GM23338 (cell line): ENCODE results near the gene HSH2D. TPM values are rescaled to one million over a fixed set of nuclear protein-coding genes. Genes with fewer than 3 reads are reported as not detected.

Source experiments
- ATAC-seq: fragments of 200-7000 bp; cut with Tn5 transposase; 3 replicates; pipeline ENCODE4 v1.9.1; 2020
- DNase-seq: peaks from one replicate; pipeline ENCODE4 v3.0.0-alpha.2; 2015; ENCODE audit warnings: low spot score
- H2AFZ ChIP-seq: fragments of 200-600 bp; sonication (generic); 2 replicates; pipeline ENCODE4 v1.8.0; 2016; ENCODE audit warnings: antibody characterized with exemption, mild to moderate bottlenecking, moderate library complexity
- H3F3A ChIP-seq: fragments of 200-600 bp; sonication (generic); replicated peaks from 2 replicates; pipeline ENCODE4 v1.8.0; 2017; ENCODE audit warnings: antibody characterized with exemption, mixed run types, low read depth
- H3K27ac ChIP-seq: fragments of 200-600 bp; sonication (generic); 2 replicates; pipeline ENCODE4 v1.6.1; 2016; ENCODE audit warnings: low read depth
- H3K27me3 ChIP-seq: fragments of 200-600 bp; sonication (generic); 2 replicates; pipeline ENCODE4 v1.8.0; 2016; ENCODE audit warnings: mild to moderate bottlenecking, mixed run types, moderate library complexity; ENCODE audit not compliant: insufficient read depth
- H3K36me3 ChIP-seq: fragments of 200-600 bp; sonication (generic); 2 replicates; pipeline ENCODE4 v1.8.0; 2016; ENCODE audit warnings: mild to moderate bottlenecking; ENCODE audit not compliant: insufficient read depth
- H3K4me1 ChIP-seq: fragments of 200-600 bp; sonication (generic); 2 replicates; pipeline ENCODE4 v1.8.0; 2016; ENCODE audit warnings: mild to moderate bottlenecking, moderate library complexity; ENCODE audit not compliant: insufficient read depth
- H3K4me2 ChIP-seq: fragments of 200-600 bp; sonication (generic); 2 replicates; pipeline ENCODE4 v1.7.1; 2017; ENCODE audit warnings: mixed run types
- H3K4me3 ChIP-seq: fragments of 200-600 bp; sonication (generic); 2 replicates; pipeline ENCODE4 v1.6.1; 2016; ENCODE audit warnings: mixed run types
- H3K79me2 ChIP-seq: fragments of 200-600 bp; sonication (generic); replicated peaks from 2 replicates; pipeline ENCODE4 v1.8.0; 2017; ENCODE audit warnings: mild to moderate bottlenecking; ENCODE audit not compliant: insufficient read depth
- H3K9me2 ChIP-seq: fragments of 200-600 bp; sonication (generic); 2 replicates; pipeline ENCODE4 v1.8.0; 2017; ENCODE audit not compliant: insufficient read depth
- H4K20me1 ChIP-seq: fragments of 200-600 bp; sonication (generic); replicated peaks from 2 replicates; pipeline ENCODE4 v1.8.0; 2017; ENCODE audit warnings: mild to moderate bottlenecking; ENCODE audit not compliant: insufficient read depth
- H3K27ac Mint-ChIP-seq: 2 replicates; pipeline ENCODE4 v1.8.0; 2020; ENCODE audit warnings: inconsistent platforms, mild to moderate bottlenecking, moderate library complexity, mixed read lengths
- H3K27me3 Mint-ChIP-seq: 3 replicates; pipeline ENCODE4 v1.8.0; 2022; ENCODE audit warnings: low read depth, mild to moderate bottlenecking, moderate library complexity, mixed read lengths, inconsistent platforms; ENCODE audit not compliant: insufficient read depth, poor library complexity
- H3K36me3 Mint-ChIP-seq: 3 replicates; pipeline ENCODE4 v1.8.0; 2021; ENCODE audit warnings: low read depth, mild to moderate bottlenecking, inconsistent platforms, moderate library complexity, mixed read lengths
- H3K4me1 Mint-ChIP-seq: 3 replicates; pipeline ENCODE4 v1.8.0; 2020; ENCODE audit warnings: mild to moderate bottlenecking, inconsistent platforms, mixed read lengths
- H3K4me3 Mint-ChIP-seq: 3 replicates; pipeline ENCODE4 v1.8.0; 2021; ENCODE audit warnings: moderate library complexity, mild to moderate bottlenecking, inconsistent platforms, mixed read lengths
- H3K9me3 Mint-ChIP-seq: 3 replicates; pipeline ENCODE4 v1.8.0; 2020; ENCODE audit warnings: moderate library complexity, mild to moderate bottlenecking, inconsistent platforms, mixed read lengths
- CTCF ChIP-seq, 2 experiments: fragments of 200-600 bp in 1 of 2; sonication (generic) in 1 of 2; conservative IDR thresholded peaks; 2 replicates each; pipeline versions ENCODE4 v1.5.1 to v1.6.1; 2016 to 2017; ENCODE audit warnings: antibody characterized with exemption in 2 of 2, low read depth in 2 of 2, mild to moderate bottlenecking in 2 of 2, moderate library complexity in 1 of 2
- ETS1 ChIP-seq: IDR thresholded peaks from 2 replicates; pipeline ENCODE4 v1.6.1; 2016; ENCODE audit warnings: antibody characterized with exemption
- EZH2phosphoT487 ChIP-seq: fragments of 200-600 bp; sonication (generic); IDR thresholded peaks from one replicate; pipeline ENCODE4 v1.8.1; 2018; ENCODE audit warnings: antibody characterized with exemption; ENCODE audit not compliant: unreplicated experiment
- NANOG ChIP-seq: IDR thresholded peaks from 2 replicates; pipeline ENCODE4 v1.6.1; 2016; ENCODE audit warnings: antibody characterized with exemption, borderline replicate concordance
- STAT1 ChIP-seq: IDR thresholded peaks from one replicate; pipeline ENCODE4 v1.6.1; 2016; ENCODE audit warnings: antibody characterized with exemption; ENCODE audit not compliant: unreplicated experiment
- ZNF331 ChIP-seq: fragments of 250-450 bp; sonication (Bioruptor Pico); IDR thresholded peaks from 2 replicates; pipeline ENCODE4 v1.5.0; 2020; ENCODE audit warnings: low read depth, mild to moderate bottlenecking, moderate library complexity
- ZNF462 ChIP-seq: fragments of 250-450 bp; sonication (Bioruptor Pico); IDR thresholded peaks from 2 replicates; pipeline ENCODE4 v1.5.0; 2020; ENCODE audit warnings: mild to moderate bottlenecking, moderate library complexity
- polyA plus RNA-seq: library from polyadenylated mRNA; unstranded; fragments of >200 nt; fragmentation: Nextera tagmentation; extraction: Ambion mirVana; gene quantifications from 2 replicates; pipeline ENCODE4 v1.2.1, GENCODE V29; 2016
- total RNA-seq: library from RNA; depleted of rRNA; stranded (reverse); fragments of >200 nt; shearing (Covaris generic); gene quantifications from 2 replicates; pipeline ENCODE4 v1.2.3, GENCODE V29; 2014

The HSH2D gene
- total and polyA plus RNA-seq, 2 experiments from 2014 or later = 0.81 to 1.4 TPM

- DNase-seq = no peak
- Histone ChIP-seq H3K27me3 (no peaks in the 10 kb centered on the region), H4K20me1 (peaks cover 3% of the 10 kb centered on the region; the same call in 1 of the 2 replicates), H3K4me1 (no peaks in the 10 kb centered on the region), H3K4me2 (no peak overlapping the region), H3K36me3 (0 out of 2 replicates have a peak, but pooled peaks cover 5% of the 10 kb centered on the region), H3K79me2 (no peaks in the 10 kb centered on the region), H3K4me3 (no peak overlapping the region), H3F3A (no peaks in the 10 kb centered on the region), H3K9me2 (no peaks in the 10 kb centered on the region), H2AFZ (no peak overlapping the region), H3K27ac (no peak overlapping the region)
- Mint-ChIP-seq H3K9me3 (peaks cover 2% of the 10 kb centered on the region), H3K36me3 (peaks cover 41% of the 10 kb centered on the region), H3K27ac (no peak overlapping the region), H3K27me3 (peaks cover 5% of the 10 kb centered on the region), H3K4me1 (0 out of 3 replicates have a peak, but pooled peaks cover 4% of the 10 kb centered on the region), H3K4me3 (no peak overlapping the region)
- TF ChIP-seq CTCF (conservative IDR thresholded peaks at IDR 0.05; ENCODE audit: low read depth in 2 of 2) (peak in 1 of 2 experiments; percentile 14; a peak in 1 of 4 replicates), STAT1 (no peak), NANOG (no peak), ZNF462 (CRISPR knock-in tag) (no peak), EZH2phosphoT487 (no peak), ZNF331 (CRISPR knock-in tag) (no peak), ETS1 (no peak)
- peak; percentile 70 for ATAC-seq
These were observed 7.9 kb upstream of the HSH2D start for GRCh38 chr19:16135430-16136127.
